NCI-H2196 (cell line): Measurements from ENCODE around the gene CNNM1.

ENCODE experiments used
- DNase-seq: peaks from one replicate; lab custom pipeline; 2025; ENCODE audit not compliant: unreplicated experiment; lab: John Stamatoyannopoulos, UW

Gene CNNM1

GRCh38 chr10:99412099-99412498 lies 82.9 kb downstream of the CNNM1 start:
- DNase-seq, result no peak

GRCh38 chr10:99418910-99419624 lies 89.9 kb downstream of the CNNM1 start:
- no peak for DNase-seq

GRCh38 chr10:99419688-99420087 lies 90.5 kb downstream of the CNNM1 start:
- DNase-seq, result no peak

- DNase-seq, result no peak
Measured at GRCh38 chr10:99421233-99421739, 92.1 kb downstream of the CNNM1 start.

GRCh38 chr10:99422529-99423096 lies 93.5 kb downstream of the CNNM1 start:
- DNase-seq, result no peak

GRCh38 chr10:99424656-99425055 lies 95.5 kb downstream of the CNNM1 start:
- DNase-seq, result no peak

GRCh38 chr10:99425204-99425603 lies 96.0 kb downstream of the CNNM1 start:
- no peak for DNase-seq

- no peak for DNase-seq
Measured at GRCh38 chr10:99426689-99427088, 97.5 kb downstream of the CNNM1 start.

- no peak for DNase-seq
Measured at GRCh38 chr10:99427566-99428190, 98.5 kb downstream of the CNNM1 start.

GRCh38 chr10:99429517-99430095 lies 100.5 kb downstream of the CNNM1 start:
- DNase-seq, result no peak

- DNase-seq, result no peak
Measured at GRCh38 chr10:99430116-99430450, 100.9 kb downstream of the CNNM1 start.

GRCh38 chr10:99430451-99431189 lies 101.5 kb downstream of the CNNM1 start, which contains the start of gene GOT1:
GOT1 (minus strand) TSS chr10:99430624; CDS start chr10:99430565, 59 bp downstream.
- peak; percentile 92 for DNase-seq

GRCh38 chr10:99431190-99431760 lies 102.1 kb downstream of the CNNM1 start:
- DNase-seq, result peak; percentile 20

- DNase-seq, result no peak
Measured at GRCh38 chr10:99432047-99432446, 102.9 kb downstream of the CNNM1 start.

- no peak for DNase-seq
Measured at GRCh38 chr10:99432881-99433280, 103.7 kb downstream of the CNNM1 start.

GRCh38 chr10:99433378-99434020 lies 104.3 kb downstream of the CNNM1 start:
- DNase-seq, result peak; percentile 3

- peak; percentile 49 for DNase-seq
Measured at GRCh38 chr10:99435986-99436638, 107.0 kb downstream of the CNNM1 start.

- no peak for DNase-seq
Measured at GRCh38 chr10:99438890-99439289, 109.7 kb downstream of the CNNM1 start.

- no peak for DNase-seq
Measured at GRCh38 chr10:99442394-99442793, 113.2 kb downstream of the CNNM1 start.

- no peak for DNase-seq
Measured at GRCh38 chr10:99443500-99443899, 114.3 kb downstream of the CNNM1 start.
